Measurements from ENCODE around the gene DUSP6. TPM values are rescaled to one million over a fixed set of nuclear protein-coding genes. Genes with fewer than 3 reads are reported as not detected.

The DUSP6 gene
- total RNA-seq, 1 donor from 2014 or later, result 158 TPM

DNA sequence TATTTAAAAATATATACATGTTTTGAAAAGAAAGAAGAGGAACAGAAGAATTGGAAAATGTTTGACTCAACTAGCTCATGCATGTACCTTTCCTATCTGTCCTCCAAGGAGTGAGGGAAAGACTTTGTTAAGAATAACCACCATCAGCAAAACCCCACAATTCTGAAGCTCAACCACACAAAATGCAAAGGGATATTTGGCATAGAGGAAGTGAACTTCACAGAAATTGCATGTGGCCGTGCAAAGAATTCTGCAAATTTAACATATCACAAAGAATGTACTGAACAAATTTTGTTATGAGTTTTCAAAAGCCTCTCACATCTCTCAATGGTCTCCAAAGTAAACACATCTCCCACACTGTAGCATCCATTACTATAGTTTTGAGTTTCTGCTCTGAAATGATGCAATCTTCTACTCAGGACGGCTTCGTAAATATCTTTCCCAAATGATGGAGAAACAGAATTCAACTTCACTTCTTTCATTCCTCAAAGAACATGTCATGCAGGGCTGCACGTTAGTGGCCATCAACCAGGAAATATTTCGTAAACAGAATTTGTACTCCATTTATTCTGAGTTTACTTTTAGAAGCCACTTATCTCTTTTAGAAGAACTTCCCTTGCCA lies 17.6 kb downstream of the DUSP6 start:
- intact Hi-C loops (cut with micrococcal nuclease), result loop anchor here (1.0 to 2.0 kb wide), 2 partner anchors 12 to 18 kb away; partner anchors contain the start of gene DUSP6

DNA sequence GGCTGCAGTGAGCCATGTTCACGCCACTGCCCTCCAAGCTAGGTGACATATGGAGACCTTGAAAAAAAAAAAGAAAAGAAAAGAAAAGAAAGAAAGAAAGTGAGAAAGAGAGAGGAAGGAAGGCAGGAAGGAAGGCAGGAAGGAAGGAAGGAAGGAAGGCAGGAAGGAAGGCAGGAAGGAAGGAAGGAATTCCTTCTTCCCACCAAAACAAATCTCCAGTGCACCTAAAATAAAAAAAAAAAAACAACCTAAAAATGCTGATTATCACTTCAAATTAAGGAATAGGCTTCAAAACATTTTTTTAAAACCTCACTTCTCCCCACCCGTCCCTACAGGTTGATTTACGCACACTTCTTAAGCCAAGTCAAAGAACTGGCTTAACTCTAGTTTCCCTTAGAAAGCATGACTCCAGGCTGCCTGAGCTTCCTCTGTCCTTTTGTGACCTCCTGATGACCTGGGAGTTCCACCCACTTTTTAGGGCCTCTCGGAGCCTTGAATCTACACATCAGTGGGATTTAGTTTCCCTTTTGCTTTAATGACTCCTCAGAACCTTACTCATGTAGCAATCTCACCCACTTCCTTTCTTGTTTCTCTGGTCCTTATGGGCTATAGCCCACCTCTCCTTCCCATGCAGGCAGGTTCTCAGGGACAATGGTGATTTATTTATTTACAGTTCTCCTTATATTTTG lies 18.6 kb downstream of the DUSP6 start:
- intact Hi-C loops (cut with micrococcal nuclease), result loop anchor here (1.0 to 2.0 kb wide), 2 partner anchors 13 to 19 kb away; partner anchors contain the start of gene DUSP6

DNA sequence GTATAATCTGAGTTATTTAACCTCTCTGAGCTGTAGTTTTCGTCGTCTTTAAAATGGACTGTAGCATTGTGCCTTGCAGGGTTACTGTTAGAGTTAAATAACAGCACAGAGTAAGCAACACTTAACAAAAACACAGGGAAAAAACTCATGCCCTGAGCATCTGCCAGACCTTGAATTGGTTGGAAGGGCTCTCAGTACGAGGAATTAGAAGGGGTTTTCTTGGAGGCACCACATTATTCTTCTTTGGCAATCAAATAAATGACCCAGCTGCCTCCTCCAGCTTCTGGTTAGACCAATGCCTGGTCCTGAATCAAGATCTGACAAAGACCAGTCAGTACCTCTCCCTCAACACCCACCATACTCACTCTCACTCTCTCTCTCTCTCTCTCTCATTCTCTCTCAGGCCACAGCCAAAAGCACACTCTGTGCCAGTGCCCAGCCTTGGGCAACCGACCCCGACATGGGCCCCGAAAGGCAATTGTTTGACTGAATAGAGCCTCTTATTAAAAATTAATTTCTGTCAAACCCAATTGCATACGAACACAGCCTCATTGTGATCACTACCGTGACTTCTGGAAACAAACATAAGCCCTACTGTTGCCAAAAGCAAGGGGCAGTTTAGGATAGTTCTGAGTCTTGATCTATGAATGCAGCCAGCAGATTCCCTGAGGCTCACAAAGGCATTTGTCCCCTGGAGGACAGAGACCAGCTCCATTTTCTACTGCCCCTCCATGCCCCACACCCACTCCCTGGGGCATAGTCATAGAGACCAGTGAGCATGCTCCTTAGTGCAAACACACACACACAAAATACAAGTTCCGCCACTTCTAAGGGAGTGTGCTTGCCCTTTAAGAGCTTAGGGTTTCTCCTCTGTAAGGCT lies 23.9 kb downstream of the DUSP6 start:
- intact Hi-C loops (cut with micrococcal nuclease), result no loop called here

DNA sequence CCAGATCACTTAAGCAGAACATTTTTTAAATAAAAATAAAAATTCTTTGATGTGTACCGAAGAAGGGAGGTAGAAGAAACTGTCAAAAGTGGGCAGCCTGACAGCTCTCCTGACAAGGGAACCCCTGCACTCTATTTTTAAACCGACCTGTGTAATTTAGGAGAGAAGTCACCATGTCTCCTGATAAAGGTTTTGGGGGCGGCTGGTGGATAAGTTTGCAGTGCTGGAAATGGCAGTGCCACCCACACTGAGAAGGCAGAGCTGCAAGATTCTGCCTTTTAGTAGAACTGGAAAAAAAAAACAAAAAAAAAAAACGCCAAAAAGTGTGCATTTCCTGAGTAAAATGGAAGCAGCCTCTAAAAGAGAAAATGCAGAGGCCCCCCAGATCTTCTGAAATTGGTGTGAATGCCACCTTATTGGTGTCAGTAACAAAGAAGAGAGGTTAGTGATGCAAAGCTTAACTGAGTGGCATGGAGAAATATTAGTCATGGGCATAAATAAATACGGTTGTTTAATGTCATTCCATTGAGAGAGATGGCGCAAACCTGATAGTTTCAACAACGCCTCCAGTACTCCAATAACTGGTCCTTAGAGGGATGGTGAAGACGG lies 24.7 kb downstream of the DUSP6 start:
- intact Hi-C loops (cut with micrococcal nuclease), result no loop called here

DNA sequence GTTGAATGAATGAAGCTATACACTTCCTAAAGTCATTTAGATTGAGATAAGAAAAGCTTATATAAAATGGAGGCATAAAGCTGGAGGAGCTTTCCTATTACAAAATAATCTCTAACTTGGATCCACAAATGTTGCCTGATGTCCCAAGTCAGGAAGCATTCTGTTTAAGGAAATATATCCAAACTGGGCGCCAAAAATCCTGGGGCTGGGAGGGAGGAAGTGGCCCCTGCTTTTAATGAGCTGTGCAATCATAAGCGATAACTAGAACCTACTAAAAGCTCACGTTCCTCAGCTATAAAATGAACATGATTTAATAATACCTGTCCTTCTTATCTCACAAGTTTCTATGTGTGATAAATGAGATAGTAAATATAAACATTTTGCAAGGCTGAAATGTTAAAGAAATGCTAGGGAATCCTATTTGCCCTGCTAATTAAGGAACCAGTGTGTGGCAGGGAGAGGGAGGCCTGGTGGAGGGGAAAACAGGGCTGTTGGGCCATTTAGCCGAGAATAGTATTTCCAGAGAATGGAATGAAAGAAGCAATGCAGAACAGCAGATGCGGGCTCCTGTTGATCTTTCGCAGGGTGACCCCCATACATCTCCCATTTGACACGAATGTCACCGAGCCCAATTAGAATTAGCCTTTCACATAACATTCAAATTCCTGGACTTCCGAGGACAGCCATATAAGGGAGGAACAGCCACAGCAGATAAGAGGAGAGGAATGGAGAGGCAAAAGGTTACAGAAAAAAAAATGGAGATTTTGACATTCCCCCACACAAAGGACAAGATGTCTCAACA lies 25.9 kb downstream of the DUSP6 start:
- intact Hi-C loops (cut with micrococcal nuclease), result no loop called here

DNA sequence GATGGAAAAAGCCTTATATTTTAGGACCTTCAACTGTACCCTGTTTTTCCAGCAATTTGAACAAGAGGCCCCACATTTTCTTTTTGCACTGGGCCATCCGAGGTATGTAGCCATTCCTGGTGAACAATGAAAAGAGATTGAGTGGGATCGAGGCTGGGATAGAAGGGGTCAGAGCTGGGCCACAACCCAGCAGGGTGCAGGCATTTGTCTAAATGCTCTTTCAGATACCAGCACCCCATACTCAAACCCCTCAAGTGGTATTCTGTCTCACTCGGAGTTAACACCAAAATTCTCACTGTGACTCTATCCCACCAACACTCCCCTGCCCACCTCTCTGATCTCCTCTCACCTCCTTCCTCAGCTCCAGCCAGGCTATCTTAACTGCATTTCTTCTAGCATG lies 26.8 kb downstream of the DUSP6 start:
- intact Hi-C loops (cut with micrococcal nuclease), result no loop called here

DNA sequence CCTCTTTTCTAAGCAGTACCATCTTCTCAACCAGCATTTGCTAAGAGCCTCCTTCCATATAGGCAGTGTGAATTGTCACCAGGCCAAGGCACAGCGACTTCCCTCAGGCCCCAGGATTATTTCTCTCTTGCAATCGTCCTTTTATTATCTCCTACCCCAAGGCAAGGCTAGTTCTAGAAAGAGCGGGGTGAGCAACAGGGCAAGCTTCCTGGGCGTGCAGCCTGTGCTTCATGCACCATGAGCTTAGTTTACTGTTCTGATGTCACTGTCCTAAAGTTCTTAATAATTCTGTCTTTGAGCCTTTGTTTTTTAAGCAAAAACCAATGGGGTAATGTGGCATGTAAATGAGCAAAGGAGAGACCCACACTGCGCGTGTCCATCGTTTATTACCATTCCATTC lies 27.9 kb downstream of the DUSP6 start:
- intact Hi-C loops (cut with micrococcal nuclease), result no loop called here

DNA sequence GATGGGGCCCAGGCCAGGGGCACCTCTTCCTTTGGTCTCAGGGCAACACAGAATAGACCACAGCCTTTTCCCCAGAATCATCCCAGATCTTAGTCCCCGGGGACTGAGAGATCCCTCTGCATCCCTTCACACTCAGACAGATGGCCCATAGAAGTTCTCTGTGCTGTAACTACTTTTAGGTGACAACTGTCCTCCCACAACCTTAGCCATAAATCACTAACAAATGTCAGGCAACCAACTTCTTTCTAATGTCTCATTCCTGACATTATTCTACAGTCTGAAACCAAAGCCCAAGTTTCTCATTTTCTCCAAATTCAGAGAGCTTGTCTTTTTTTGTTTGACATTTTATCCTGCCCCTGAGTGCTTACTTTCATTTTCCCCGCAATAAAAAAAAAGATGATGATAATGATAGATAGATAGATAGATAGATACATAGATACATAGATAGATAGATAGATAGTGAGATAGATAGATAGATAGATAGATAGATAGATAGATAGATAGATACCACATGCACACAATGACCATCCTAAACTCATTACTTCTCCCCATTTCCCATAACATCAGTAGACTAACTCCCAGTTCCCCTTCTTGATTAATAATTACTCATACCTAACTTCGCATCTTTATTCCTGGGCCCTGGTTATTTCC lies 28.6 kb downstream of the DUSP6 start:
- intact Hi-C loops (cut with micrococcal nuclease), result no loop called here

DNA sequence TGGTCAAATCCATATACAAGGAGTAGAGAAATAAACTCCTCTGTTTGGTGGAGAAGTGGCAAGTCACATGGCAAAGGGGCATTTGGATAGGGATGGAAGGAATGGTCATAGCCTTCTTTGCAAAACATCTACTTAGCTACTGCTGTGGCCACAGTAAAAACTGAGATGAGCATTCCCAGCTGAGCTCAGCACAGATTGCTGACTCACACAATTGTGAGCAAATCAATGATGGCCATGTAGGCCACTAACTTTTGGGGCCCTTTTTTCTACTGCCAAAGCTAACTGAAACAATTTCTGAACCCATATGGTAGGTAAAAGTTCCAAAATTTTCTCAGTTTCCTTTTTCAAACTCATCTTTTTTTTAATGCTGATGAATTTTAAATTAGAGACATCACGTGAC lies 31.6 kb downstream of the DUSP6 start:
- intact Hi-C loops (cut with micrococcal nuclease), result no loop called here

DNA sequence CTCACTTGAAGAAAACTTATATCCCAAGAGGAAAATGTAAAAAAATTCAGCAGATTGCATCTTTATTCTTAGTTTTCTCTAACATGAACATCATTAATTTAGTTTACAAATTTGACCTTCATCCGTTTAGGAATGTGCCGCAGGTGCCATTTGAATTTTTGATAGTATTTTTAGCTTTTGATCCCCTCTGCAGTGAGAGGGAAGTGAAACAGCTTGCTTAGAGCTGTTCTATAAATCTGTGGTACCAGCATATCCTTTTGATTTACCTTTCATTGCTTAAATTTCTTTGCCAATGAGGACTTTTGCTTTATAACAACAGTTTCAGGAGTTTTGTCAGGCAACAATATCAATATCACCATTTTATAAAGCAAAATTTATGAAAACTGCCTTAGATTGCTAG lies 32.7 kb downstream of the DUSP6 start:
- intact Hi-C loops (cut with micrococcal nuclease), result loop anchor here (5.0 kb wide), 1 partner anchor 37 kb away; no protein-coding TSS in a partner anchor

DNA sequence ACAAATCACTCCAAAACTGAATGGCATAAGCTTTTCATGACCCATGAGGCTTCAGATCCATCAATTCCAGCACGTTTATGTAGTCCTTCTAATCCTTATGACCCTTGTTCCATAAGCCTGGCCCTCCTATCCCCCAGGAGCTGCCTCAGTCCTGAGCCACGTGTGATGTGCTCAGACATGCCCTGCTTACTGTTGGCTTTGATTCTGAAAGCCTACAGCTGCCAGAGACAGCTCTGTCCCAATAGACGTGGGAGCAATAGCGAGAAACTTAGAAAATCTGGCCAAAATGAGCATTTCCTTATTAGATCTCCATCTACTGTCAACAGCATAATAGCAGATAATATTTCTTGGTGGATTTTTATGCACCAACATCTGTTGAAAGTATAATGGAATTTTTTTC lies 33.2 kb downstream of the DUSP6 start:
- intact Hi-C loops (cut with micrococcal nuclease), result loop anchor here (5.0 kb wide), 1 partner anchor 37 kb away; no protein-coding TSS in a partner anchor

DNA sequence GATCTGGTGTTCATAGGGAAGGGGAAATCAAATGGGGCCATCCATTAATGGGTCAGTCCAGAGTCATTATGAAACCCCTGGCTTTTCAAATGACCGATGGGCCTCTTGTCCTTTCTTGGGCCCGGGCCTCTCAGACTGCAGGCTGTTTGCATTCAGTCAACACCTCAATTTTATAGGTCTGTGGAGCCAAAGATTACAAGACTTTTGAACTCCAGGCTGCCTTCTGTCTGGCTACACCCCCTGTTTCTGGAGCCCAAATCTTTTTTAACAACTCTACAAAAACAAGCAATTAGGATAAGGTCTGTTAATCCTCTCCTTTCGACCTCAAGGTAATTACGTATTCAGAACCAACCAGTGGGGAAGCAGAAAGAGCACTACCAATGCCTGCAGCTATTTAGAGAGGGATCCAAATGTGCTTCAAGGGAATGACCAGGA lies 35.6 kb downstream of the DUSP6 start:
- intact Hi-C loops (cut with micrococcal nuclease), result loop anchor here (5.0 kb wide), 1 partner anchor 34 kb away; no protein-coding TSS in a partner anchor

DNA sequence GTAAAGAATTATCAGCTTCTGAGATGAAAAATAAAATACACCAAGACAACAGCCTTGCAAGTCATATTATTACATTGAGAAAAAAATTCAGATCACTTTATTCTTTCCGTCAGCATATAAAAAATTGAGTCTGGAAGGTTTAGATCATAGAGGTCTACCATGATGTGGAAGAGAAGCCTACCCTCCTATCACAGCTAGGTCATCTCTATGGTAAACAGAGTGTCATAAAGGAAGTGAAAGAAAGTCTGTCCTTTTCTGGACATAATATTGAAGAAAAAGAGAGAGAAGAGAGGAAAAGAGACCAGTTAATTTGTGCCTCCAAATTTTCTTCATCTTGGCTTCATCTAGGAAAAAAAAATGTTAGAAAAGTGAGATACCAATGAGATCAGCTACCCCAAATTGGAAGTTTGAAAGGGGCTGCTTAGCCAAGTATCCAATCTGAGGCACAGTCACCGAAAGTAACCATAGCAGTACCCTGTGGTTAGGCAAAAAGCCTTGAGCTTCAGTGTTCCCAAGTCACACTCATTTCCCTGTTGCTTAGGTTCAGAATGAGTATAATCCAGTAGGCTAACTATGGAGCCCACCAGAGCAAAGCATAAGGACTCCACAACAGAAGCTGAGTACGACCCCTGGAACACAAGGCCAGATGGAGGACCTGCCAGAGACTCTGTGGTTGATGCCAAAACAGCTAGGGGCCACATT lies 38.1 kb downstream of the DUSP6 start:
- intact Hi-C loops (cut with micrococcal nuclease), result no loop called here

DNA sequence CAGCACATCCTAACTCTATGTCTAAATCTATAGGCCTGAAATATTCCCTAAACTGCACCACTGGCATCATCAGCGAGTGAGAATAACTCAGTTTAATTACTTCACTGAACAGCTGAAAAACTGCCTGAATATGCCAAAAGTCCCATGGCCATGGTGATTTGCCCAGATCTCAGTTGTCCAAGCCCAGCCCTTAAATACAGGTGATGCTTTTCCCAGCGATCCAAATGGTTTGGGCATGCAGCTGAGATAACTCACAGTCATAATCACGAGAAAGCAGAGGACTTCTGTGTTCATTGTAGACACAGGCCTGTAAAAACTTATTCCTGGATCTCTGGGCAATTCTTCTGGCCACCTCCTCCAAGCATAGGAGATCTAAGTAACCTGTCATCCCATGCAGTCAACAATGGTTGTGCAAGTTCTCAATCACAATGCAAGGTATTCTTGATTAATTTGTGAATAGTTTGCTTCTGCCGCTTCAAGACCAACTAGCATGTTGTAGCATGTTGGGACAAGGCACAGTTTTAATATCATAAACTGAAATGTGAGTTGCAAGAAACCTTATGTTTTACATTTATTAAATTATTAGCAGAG lies 40.5 kb downstream of the DUSP6 start:
- intact Hi-C loops (cut with micrococcal nuclease), result no loop called here

DNA sequence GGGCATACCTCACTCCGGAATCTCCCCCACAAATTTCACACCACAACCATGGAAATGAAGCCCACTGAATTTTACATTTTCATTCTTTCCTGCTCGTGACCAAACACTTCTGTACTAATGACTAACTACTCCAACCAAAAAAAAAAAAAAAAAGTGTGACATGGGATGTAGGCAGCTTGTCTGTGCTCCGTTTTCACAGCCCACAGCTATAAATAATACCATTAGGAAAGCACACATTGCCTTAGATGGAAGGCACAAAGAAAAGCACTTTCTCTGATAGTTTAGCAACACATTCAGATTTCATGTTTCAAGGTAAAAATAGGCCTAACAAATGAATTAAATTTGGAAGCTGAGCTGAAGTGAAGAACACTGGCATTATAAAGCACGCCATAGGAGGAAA lies 42.5 kb downstream of the DUSP6 start:
- intact Hi-C loops (cut with micrococcal nuclease), result no loop called here

DNA sequence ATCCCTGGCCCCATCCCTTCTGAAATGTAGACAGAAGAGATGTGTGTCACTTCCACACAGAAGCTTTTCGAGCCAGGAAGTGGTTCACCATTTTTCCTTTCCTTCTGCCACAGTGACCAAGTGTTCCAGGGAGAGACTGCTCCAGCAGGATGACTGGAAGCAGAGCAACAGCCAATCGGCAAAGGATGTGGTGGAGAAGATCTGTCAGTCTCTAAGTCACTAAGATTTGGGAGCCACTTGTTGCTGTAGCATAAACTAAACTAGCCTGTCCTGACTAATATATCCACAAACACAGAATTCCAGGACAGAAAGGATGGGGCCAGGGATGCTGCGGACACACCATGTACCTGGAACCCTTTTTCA lies 42.9 kb downstream of the DUSP6 start:
- intact Hi-C loops (cut with micrococcal nuclease), result no loop called here

DNA sequence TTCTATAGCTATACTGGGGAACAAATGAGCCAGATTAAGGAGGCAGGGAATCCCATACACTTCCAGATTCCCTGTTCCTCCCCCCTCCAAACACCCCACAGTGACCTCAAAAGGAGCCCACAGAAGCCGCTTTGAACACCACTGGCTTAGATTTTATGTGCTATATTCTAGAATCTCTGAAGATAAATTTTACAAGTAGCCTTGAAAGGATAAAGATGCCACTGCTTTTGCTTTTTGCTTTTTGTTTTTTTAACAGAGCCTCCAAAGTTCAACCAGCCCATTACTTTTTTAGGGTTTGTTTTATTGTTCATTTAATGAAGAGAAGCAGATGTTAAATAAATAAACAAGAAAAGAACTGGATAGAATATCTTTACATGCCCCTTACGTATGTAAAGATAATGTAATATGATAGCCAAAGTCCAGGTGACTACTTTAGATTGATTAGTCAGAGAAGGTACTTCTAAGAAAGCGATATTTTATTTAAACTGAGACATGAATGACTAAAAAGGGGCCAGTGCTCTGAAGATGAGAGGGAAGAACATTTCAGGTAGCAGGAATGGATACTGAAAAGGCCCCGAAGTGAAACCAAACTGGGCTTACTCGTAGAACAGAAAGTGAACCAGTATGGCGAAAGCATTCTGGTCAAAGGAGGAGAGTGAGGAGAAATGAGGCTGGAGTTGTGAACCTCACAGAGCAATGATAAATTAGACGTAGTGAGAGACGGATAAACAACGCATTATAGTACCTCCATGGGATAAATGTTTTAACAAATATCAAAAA lies 44.6 kb downstream of the DUSP6 start:
- intact Hi-C loops (cut with micrococcal nuclease), result no loop called here

DNA sequence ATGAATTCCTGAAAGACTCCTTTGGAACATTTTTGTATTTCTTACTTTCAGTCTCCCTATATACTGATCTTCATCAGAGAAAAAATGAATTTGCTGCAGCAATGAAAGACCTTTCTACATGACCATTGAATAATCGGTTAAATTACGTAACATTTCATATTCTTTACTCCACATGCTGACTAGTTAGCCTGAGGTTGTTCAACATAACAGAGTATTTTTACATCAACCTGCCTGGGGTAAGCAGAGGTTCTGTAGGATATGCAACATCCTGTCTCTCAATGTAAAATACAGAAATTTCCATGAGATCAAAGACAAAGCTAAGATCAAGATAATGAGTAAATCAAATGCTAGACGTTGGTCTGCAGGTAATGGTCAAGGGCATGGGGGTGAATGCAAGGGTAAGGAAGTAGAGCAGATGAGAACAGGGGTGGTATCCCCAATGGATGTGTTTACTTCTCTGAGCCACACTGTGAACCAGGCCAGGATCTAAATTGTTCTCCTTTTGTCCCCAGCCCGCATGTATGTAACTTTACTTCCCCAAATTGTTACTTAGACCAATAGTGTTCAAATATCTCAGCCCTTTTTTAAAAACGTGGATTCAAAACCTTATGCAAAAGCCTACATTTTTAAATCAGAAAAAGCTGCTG lies 45.4 kb downstream of the DUSP6 start:
- intact Hi-C loops (cut with micrococcal nuclease), result no loop called here

Data from T-helper 2 cell treated with Interferon-gamma antibody and Interleukin-4, amounts not matched to agents 100 ng/mL and 5 ng/mL, for 36 hours (primary cell).